D341Med (cell line): ENCODE data around the gene SYDE2.

Experiments
- DNase-seq: peaks from one replicate; pipeline ENCODE4 v3.0.0; 2012; ENCODE audit warnings: low spot score

SYDE2 gene

GRCh38 chr1:85125891-85126290, 74.9 kb downstream of the SYDE2 start:
- no peak for DNase-seq

GRCh38 chr1:85124091-85124490, 76.7 kb downstream of the SYDE2 start:
- DNase-seq = no peak

GRCh38 chr1:85122169-85122568, 78.6 kb downstream of the SYDE2 start:
- DNase-seq = no peak

GRCh38 chr1:85121744-85122143, 79.1 kb downstream of the SYDE2 start:
- DNase-seq = no peak

- no peak for DNase-seq
These were observed 82.1 kb downstream of the SYDE2 start for GRCh38 chr1:85118751-85119150.

GRCh38 chr1:85116856-85117255, 84.0 kb downstream of the SYDE2 start:
- no peak for DNase-seq

- no peak for DNase-seq
These were observed 84.9 kb downstream of the SYDE2 start for GRCh38 chr1:85115933-85116332.

- DNase-seq = no peak
These were observed 89.1 kb downstream of the SYDE2 start for GRCh38 chr1:85111695-85112094.

- DNase-seq = peak; percentile 82
These were observed 91.3 kb downstream of the SYDE2 start for GRCh38 chr1:85109475-85109874.
